ENCODE measurements around the gene LBH.

- TF ChIP-seq CTCF (IDR thresholded peaks at IDR 0.05) (no peak), POLR2A (IDR thresholded peaks at IDR 0.05) (no peak)
Measured at GRCh38 chr2:30272761-30273573, 41.6 kb downstream of the LBH start.

All from right lobe of liver (tissue), 4 donors.